Sciatic nerve (tissue), 2 donors: ENCODE measurements around the gene UPK1A. TPM values are rescaled to one million over a fixed set of nuclear protein-coding genes. Genes with fewer than 3 reads are reported as not detected.
"Not testable (repeated sequence)": the region's sequence is repeated elsewhere in the genome, so short reads cannot be mapped to it uniquely, and the experiment has no call there.

Source experiments
- ATAC-seq: fragments of 200-7000 bp; cut with Tn5 transposase; one replicate; pipeline ENCODE4 v1.9.1; 2020; ENCODE audit warnings: mild to moderate bottlenecking, moderate library complexity
- DNase-seq: peaks from one replicate; pipeline ENCODE4 v3.0.0-alpha.2; 2020; ENCODE audit warnings: low spot score
- intact Hi-C: fragments of 100-400 bp; cut with DNase I; formaldehyde crosslinking; loops from one replicate; pipeline ENCODE4 v1.14.2; 2022
- total RNA-seq: library from RNA; stranded (reverse); fragmentation: NEBNext Ultra II Directional; extraction: Animal tissue kit (Norgen Biotek cat#: 25700); gene quantifications from one replicate; pipeline ENCODE4 v1.2.1, GENCODE V29; 2021
- donor health status: DM: no; HTN: no; CAD: no.
- donor health status: DM: no; HTN: no; CAD: no.

The UPK1A gene
- total RNA-seq, 1 donor from 2014 or later, result not detected

DNA sequence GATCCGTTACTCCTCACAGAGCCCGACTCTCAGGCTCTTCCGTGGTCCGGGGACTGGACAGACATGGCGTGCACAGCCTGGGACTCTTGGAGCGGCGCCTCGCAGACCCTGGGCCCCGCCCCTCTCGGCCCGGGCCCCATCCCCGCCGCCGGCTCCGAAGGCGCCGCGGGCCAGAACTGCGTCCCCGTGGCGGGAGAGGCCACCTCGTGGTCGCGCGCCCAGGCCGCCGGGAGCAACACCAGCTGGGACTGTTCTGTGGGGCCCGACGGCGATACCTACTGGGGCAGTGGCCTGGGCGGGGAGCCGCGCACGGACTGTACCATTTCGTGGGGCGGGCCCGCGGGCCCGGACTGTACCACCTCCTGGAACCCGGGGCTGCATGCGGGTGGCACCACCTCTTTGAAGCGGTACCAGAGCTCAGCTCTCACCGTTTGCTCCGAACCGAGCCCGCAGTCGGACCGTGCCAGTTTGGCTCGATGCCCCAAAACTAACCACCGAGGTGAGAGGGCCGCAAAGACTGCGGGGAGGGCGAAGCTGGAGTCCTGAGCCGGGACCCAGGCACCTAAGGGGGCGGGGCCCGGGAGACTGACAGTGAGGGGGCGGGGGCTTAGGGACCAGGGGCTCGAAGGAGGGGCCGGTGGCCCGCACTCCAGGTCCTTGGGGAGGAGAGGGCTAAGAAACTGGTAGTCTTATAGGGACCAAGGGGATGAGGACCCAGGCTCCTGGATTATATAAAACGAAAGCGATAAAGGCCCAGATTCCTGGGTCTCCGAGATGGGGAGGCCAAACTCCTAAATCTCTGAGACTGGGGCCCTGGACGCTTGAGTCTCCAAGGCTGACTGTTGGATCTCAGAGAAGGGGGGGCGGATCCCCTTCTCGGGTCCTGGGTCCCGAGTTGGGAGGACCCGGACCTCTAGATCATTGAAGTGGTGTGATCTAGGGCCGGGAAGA, 22.8 kb upstream of the UPK1A start:
- ATAC-seq (peak; percentile 61), DNase-seq (peak; percentile 85)
- intact Hi-C loops, result no loop called here

DNA sequence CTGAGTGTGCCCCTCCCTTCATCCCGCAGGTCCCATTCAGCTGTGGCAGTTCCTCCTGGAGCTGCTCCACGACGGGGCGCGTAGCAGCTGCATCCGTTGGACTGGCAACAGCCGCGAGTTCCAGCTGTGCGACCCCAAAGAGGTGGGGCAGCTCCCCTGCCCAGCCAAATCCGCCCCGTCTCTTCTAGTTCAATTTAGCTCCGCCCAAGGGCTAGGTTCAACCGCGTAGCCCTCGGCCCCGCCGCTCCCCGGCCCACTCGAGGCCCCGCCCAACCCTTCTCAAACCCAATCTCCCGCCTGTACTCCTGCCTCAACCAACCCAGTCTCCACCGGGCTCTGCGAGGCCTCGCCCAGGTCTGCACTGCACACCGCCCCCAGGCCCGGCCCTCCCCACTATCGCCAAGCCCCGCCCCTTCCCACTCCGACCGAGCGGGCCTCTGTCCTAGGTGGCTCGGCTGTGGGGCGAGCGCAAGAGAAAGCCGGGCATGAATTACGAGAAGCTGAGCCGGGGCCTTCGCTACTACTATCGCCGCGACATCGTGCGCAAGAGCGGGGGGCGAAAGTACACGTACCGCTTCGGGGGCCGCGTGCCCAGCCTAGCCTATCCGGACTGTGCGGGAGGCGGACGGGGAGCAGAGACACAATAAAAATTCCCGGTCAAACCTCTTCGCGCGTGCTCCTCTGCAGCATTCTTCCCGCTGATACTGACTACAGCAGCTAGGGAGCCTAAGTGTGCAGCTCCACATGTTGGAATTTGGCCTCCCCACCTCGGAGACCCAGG, 21.9 kb upstream of the UPK1A start:
- intact Hi-C loops, result no loop called here
- peak; percentile 95 for DNase-seq
- peak; percentile 95 for ATAC-seq

DNA sequence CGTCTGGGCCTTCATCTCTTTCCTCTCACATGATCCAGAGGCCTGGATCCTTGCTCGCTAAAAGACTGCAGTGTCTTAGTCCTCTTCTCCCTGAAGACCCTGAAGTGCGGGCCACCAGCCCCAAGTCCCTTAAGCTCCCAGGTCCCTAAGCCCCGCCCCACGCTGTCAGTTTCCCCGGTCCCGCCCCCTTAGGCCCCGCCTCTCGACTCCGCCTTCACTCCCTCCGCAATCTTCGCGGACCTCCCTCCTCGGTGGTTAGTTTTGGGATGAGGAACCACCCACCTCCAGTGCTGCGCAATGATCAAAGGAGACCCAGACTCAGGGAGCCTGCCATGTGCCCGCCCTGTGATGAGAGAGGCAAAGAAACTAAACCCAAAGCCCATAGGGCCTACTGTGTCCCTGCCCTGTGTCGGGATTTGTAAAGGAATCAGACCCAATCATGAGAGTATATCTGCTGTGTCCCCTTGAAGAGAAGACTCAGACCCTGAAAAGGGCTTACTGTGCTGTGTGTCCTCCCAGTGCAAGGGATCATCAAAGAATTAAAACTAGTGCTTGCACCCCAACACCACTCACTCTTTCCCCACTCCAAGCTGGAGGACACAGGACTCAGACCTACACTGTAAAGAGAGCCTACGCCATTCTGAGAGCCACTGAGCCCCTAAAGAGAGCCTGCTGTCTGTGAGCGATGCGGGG, 21.2 kb upstream of the UPK1A start:
- peak; percentile 95 for DNase-seq
- intact Hi-C loops, result no loop called here

DNA sequence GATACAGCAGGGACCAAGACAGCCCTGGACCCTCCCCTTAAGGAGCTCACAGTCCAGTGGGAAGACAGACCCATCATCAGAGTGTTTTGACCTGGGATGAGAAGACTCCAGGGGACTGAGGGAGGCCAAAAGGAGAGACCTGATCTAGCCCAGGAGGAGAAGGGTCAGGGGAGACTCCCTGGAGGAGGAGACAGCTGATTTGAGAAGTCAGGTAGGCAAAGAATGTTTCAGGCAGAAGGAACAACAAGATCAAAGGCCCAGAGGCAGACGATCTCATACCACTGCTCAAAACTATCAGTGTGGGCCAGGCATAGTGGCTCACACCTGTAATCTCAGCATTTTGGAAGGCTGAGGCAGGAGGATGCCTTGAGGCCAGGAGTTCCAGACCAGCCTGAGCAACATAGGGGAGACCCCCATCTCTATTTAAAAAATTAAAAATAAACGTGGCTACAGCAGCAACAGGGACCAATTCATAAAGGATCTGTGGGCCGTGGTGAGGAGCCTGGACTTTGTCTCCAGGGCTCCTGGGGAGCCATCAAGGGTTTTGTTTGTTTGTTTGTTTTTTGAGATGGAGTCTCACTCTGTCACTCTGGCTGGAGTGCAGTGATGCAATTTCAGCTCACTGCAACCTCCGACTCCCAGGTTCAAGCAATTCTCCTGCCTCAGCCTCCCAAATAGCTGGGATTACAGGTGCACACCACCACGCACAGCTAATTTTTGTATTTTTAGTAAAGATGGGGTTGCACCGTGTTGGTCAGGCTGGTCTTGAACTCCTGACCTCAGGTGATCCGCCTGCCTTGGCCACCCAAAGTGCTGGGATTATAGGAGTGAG, 20.4 kb upstream of the UPK1A start:
- ATAC-seq, result no peak
- intact Hi-C loops, result no loop called here
- DNase-seq, result no peak

More for the DNA sequence above, 21.2 kb upstream of the UPK1A start:
- peak; percentile 70 for ATAC-seq

DNA sequence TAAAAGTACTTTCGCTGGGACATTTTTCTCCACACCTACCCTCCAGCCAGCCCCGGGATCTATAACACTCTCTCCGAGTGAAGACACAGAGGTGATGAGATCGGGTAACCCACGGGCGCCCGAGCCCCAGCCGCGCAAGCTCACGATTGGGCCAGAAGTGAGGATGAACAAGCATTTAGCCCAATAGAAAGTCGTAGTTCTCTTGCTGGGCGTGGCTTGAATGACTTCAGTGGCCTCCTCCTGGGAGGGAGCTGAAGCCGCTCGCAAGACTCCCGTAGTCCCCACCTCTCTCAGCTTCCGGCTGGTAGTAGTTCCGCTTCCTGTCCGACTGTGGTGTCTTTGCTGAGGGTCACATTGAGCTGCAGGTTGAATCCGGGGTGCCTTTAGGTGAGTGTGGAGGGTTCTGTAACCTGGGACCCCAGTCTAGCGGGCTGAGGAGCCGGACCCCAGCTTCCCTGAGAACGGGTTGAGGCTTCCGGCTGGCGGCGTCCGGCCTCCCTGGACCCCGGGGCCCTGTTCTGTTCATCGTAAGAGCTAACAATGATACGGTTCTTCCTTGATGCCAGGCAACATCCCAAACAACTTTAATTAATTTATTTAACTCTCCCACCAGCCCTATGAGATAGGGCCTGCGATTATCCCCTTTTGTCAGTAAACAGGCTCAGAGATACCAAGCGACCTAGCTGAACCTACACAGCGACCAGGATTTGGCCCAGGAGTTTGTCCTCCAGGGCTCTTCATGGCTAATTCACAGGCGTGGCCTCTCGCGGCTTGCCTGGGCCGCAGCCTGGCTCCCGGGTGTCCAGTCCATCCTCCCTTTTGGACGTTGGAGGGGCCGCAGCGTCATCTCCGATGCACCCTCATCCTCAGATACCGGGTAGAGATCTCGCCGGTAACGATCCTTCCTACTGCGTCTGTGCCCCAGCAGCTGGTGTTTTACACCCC, 18.0 kb upstream of the UPK1A start, which contains the start of gene COX6B1:
TSS of gene COX6B1 (plus strand) at position 307 of the 945 bp plus-strand sequence. CDS start 2,921 bp downstream, outside the sequence.
- intact Hi-C loops, result no loop called here
- ATAC-seq (peak; percentile 87), DNase-seq (peak; percentile 93)

DNA sequence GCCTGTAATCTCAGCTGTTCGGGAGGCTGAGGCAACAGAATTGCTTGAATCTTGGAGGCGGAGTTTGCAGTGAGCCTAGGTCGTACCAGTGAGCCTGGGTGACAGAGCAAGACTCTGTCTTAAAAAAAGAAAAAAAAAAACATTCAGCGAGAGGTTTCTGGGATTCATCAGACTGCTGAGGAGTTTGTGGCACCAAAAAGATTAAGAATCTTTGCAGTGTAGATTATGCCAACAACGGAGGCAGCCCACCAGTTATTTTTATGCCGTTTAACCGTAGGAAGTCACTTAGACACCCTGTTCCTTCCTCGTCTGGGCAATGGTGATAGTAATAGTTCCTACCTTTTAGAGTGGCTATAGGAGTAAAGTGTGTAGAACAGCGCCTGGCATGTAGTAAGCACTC, 15.7 kb upstream of the UPK1A start:
- intact Hi-C loops, result no loop called here
- no peak for DNase-seq

DNA sequence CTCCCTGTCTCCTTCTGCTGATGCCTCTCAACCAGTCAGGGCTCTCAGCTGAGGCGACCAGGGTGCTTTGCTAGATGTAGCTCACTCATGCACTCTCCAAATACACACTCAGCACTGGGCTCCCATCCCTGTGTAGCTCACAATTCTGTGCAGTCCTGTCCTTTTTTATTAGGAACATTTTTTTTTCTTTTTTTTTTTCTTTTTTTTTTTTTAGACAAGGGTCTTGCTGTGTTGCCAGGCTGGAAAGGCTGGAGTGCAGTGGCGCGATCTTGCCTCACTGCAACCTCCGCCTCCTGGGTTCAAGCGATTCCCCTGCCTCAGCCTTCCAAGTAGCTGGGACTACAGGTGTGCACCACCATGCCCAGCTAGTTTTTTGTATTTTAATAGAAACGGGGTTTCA, 11.5 kb upstream of the UPK1A start:
- ATAC-seq, DNase-seq, intact Hi-C loops: not testable (repeated sequence)

More for the DNA sequence above, 15.7 kb upstream of the UPK1A start:
- ATAC-seq, result no peak

DNA sequence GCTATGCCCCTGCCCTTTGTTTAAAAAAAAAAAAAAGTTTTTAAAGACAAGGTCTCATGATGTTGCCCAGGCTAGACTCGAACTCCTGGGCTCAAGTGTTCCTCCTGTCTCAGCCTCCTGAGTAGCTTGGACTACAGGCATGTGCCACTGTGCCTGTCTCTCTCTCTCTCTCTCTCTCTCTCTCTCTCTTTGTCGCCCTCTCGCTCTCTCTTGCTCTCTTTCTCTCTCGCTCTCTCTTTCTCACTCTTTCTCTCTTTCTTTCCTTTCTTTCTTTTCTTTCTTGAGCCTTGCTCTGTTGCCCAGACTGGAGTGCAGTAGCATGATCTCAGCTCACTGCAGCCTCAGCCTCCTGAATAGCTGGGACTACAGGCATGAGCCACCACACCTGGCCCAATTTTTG, 10.7 kb upstream of the UPK1A start:
- DNase-seq (no peak), ATAC-seq (no peak)
- intact Hi-C loops, result no loop called here

DNA sequence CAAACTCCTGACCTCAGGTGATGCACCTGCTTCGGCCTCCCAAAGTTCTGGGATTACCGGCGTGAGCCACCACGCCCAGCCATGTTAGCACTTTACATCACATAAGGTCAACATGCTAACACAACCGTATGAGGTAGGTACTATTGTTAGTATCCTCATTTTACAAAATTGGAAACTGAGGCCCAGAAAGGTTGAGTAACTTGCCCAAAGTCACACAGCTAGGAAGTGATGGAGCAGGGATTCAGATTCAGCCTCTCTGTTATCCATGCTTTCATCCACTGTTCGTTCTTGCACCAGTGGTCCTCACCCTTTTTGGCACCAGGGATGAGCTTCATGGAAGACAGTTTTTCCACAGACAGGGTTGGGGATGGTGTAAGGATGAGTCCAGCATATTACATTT, 9.6 kb upstream of the UPK1A start:
- ATAC-seq (no peak), DNase-seq (no peak)
- intact Hi-C loops, result no loop called here

DNA sequence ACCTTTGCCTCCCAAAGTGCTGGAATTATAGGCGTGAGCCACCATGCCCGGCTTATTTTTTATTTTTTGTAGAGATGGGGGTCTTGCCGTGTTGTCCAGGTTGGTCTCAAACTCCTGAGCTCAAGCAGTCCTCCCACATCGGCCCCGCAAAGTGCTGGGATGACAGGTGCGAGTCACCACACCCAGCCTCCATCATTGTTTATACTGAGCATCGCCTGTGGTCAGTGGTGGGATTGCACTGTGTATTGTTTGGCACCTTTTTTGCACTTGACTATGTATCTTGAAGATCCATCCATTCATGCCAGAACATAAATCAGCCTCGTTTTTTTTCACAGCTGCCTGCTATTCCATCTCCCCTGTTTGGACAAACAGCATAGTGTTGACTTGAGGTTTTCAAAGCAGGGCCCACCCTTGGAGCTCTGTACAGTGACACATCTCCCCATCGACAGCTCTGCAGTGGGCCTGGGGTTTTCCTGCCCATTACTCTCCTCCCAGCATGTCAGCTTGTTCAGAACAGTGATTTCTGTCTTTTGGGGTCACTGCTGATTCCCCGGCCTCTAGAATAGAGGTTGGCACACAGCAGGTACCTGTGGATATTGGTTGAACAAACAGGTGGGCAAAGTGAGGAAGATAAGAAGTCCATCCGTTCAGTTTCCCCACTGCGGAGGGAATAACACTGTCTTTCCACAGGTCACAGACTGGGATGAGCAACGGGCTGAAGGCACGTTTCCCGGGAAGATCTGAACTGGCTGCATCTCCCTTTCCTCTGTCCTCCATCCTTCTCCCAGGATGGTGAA, 8.2 kb upstream of the UPK1A start:
- intact Hi-C loops, result no loop called here
- ATAC-seq (no peak), DNase-seq (no peak)

DNA sequence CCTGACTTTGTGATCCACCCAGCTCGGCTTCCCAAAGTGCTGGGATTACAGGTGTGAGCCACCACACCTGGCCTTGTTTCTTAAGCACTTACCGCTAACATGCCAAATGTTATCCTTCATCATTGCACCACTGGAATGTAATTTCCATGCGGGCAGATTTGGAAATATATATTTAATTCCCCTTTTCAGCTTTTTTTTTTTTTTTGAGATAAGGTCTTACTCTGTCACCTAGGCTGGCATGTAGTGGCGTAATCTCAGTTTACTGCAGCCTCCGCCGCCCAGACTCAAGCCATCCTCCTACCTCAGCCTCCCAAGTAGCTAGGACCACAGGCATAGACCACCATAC, 4.3 kb upstream of the UPK1A start:
- intact Hi-C loops, result no loop called here
- no peak for ATAC-seq
- DNase-seq, result no peak

DNA sequence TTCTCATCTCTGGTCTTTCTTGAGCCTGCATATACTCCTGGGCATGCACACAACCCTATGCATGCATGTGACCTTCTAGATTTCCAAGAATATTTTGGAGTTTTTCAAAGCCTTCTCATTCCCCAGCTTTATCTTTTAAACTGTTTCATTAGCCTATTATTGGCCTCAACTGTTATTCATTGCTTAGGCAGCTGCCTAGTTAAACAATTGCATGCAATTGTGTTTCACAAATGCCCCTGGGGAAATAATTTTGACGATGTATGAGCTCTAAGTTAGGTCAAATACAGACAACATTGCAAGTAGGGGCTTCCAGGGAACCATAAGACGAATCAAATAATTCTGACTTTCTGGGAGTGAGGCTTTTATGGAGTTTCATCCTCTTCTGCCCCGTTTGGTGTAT, 2.3 kb upstream of the UPK1A start:
- ATAC-seq, result no peak
- no peak for DNase-seq
- intact Hi-C loops, result no loop called here

DNA sequence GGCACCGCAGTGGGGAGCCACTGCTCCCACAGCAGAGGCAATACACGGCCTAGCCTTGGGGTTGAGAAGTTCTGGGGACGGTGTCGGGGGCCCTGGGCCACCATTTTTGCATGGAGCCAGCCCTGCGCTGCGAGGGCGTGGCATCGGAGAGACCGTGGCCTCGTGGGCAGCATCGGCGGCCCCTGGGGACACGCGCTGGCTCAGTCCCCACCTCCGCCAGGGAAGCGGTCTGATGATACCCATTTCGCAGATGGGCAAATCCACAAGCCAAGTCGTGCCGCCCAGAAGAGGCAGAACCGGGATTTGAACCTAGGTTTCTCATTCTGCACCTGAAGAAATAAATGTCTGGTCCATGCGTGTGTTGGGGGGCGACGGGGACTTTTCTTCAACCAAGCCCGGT, 1.2 kb upstream of the UPK1A start:
- intact Hi-C loops, result no loop called here
- no peak for ATAC-seq
- no peak for DNase-seq

DNA sequence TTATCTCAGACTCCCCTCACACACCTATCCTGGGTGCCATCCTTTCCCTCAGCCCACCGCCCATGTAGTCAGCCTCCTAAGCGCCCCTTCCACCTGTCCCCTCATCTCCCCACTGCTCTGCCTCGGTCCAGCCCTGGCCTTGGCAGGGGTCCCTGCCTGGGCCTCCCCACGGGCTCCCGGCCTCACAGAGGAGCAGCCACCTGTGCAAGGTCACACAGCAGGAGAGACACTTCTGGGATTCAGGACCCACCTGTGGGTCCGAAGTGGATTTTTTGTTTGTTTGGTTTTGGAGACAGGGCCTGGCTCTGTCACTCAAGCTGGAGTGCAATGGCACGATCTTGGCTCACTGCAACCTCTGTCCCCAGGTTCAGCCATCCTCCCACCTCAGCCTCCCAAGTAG, 713 bp upstream of the UPK1A start:
- no peak for DNase-seq
- intact Hi-C loops, result no loop called here
- no peak for ATAC-seq

DNA sequence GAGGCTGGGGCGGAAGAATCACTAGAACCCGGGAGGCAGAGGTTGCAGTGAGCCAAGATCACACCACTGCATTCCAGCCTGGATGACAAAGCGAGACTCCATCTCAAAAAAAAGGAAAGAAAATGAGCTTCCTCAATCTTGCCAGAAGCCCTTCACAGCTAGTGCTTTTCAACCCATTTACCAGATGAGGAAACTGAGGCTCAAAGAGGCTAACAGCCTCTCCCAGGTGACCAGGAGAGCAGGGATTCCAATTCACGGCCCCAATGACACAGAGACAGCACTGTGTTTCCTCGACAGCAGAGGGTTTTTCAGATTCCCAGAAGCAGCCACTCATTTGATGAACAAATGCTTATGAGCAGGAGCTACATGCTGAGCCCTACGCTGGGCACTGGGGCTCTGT, 3.2 kb downstream of the UPK1A start:
- no peak for DNase-seq
- intact Hi-C loops, result no loop called here
- ATAC-seq, result no peak

DNA sequence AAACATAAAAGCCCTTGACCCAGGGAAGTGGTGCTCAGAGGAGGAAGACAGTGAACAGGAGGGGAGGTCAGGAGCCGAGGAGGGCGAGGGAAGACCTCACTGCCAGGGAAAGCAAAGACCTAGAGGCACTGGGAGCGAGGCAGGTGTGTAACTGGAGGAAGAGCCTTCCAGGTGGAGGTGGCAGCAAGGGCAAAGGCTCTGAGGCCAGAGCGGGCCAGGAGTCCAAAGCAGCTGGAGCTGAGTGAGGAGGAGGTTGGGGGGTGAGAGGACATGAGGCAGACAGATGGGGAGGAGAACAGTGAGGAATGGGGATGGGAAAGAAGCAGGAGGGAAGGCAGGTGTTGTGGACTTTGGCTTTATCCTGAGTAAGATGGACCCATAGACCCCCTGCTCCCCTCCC, 3.7 kb downstream of the UPK1A start:
- no peak for ATAC-seq
- DNase-seq, result no peak
- intact Hi-C loops, result no loop called here

DNA sequence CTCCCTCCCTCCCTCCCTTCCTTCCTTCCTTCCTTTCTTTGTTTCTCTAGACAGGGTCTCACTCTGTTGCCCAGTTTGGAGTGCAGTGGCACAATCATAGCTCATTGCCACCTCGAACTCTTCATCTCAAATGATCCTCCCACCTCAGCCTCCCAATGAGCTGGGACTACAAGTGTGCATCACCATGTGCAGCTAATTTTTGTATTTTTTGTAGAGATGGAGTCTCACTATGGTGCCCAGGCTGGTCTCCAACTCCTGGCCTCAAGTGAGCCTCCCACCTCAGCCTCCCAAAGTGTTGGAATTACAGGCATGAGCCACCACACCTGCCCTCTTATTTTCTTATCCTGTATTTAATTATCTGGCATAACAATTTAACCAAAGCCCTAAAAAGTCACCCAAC, 4.4 kb downstream of the UPK1A start:
- ATAC-seq (no peak), DNase-seq (no peak)
- intact Hi-C loops, result no loop called here
